AG08395 (cell line): ENCODE data around the gene FECH.
"Not testable (repeated sequence)": the region's sequence is repeated elsewhere in the genome, so short reads cannot be mapped to it uniquely, and the experiment has no call there.

Source experiments
- DNase-seq: peaks from one replicate; pipeline ENCODE4 v3.0.0; 2012; ENCODE audit warnings: mixed read lengths, low spot score

FECH gene

GRCh38 chr18:57586251-57587049, at the start of gene FECH:
TSS of gene FECH (minus strand) at chr18:57586702. CDS start at chr18:57586620, 82 bp downstream.
- DNase-seq = peak; percentile 91

GRCh38 chr18:57635003-57635822, 48.7 kb upstream of the FECH start:
- no peak for DNase-seq

GRCh38 chr18:57631697-57632096, 45.2 kb upstream of the FECH start:
- DNase-seq = no peak

GRCh38 chr18:57630754-57631595, 44.5 kb upstream of the FECH start:
- no peak for DNase-seq

GRCh38 chr18:57630002-57630753, 43.7 kb upstream of the FECH start:
- DNase-seq = peak; percentile 96

GRCh38 chr18:57629422-57629821, 42.9 kb upstream of the FECH start:
- no peak for DNase-seq

- no peak for DNase-seq
These were observed 41.0 kb upstream of the FECH start for GRCh38 chr18:57627488-57627887.

- DNase-seq = peak; percentile 63
These were observed 38.5 kb upstream of the FECH start for GRCh38 chr18:57624988-57625387.

- peak; percentile 28 for DNase-seq
These were observed 34.7 kb upstream of the FECH start for GRCh38 chr18:57621246-57621604.

GRCh38 chr18:57619876-57620275, 33.4 kb upstream of the FECH start:
- DNase-seq = no peak

- DNase-seq = no peak
These were observed 32.4 kb upstream of the FECH start for GRCh38 chr18:57618910-57619309.

GRCh38 chr18:57603871-57604270, 17.4 kb upstream of the FECH start:
- no peak for DNase-seq

GRCh38 chr18:57595347-57595746, 8.8 kb upstream of the FECH start:
- no peak for DNase-seq

GRCh38 chr18:57592716-57593115, 6.2 kb upstream of the FECH start:
- DNase-seq = not testable (repeated sequence)

GRCh38 chr18:57589161-57589560, 2.7 kb upstream of the FECH start:
- DNase-seq = no peak

GRCh38 chr18:57587098-57587661, 678 bp upstream of the FECH start:
- no peak for DNase-seq

GRCh38 chr18:57585855-57586250, 649 bp downstream of the FECH start:
- no peak for DNase-seq

GRCh38 chr18:57585421-57585820, 1.1 kb downstream of the FECH start:
- DNase-seq = no peak

GRCh38 chr18:57584444-57584843, 2.1 kb downstream of the FECH start:
- no peak for DNase-seq

- no peak for DNase-seq
These were observed 3.1 kb downstream of the FECH start for GRCh38 chr18:57583297-57583835.
